HepG2 (cell line): ENCODE results near the gene PRKCG. TPM values are rescaled to one million over a fixed set of nuclear protein-coding genes. Genes with fewer than 3 reads are reported as not detected.

ENCODE experiments used
- CENPX ChIP-seq: sonication (generic); formaldehyde crosslinking; IDR thresholded peaks from 2 replicates; pipeline ENCODE4 v1.9.0; 2021; ENCODE audit warnings: mild to moderate bottlenecking, missing genetic modification reagents, moderate library complexity
- DDIT3 ChIP-seq: sonication (generic); formaldehyde crosslinking; IDR thresholded peaks from 2 replicates; pipeline ENCODE4 v1.4.0; 2020; ENCODE audit warnings: mild to moderate bottlenecking, missing genetic modification reagents
- DNMT3B ChIP-seq: conservative IDR thresholded peaks from 2 replicates; pipeline ENCODE4 v1.6.1; 2016; ENCODE audit warnings: missing biosample characterization, control low read depth
- FOXA1 ChIP-seq, 2 experiments: fragments of 450-650 bp in 1 of 2; sonication (generic) in 1 of 2; formaldehyde crosslinking in 1 of 2; IDR thresholded peaks; 2 replicates each; pipeline versions ENCODE4 v1.4.0 to v1.6.1; 2016 to 2020; ENCODE audit warnings: missing genetic modification reagents in 1 of 2
- IKZF4 ChIP-seq: sonication (generic); formaldehyde crosslinking; IDR thresholded peaks from 2 replicates; pipeline ENCODE4 v1.5.1; 2020; ENCODE audit warnings: borderline replicate concordance, mild to moderate bottlenecking, low read depth, missing genetic modification reagents; ENCODE audit errors: not compliant biosample characterization
- KDM1A ChIP-seq: IDR thresholded peaks from 2 replicates; pipeline ENCODE4 v1.6.1; 2016; ENCODE audit warnings: missing compliant biosample characterization
- KMT2B ChIP-seq: IDR thresholded peaks from 2 replicates; pipeline ENCODE4 v1.6.1; 2016; ENCODE audit warnings: missing genetic modification reagents, missing compliant biosample characterization
- MTF1 ChIP-seq: sonication (generic); formaldehyde crosslinking; IDR thresholded peaks from 2 replicates; pipeline ENCODE4 v1.5.0; 2020; ENCODE audit warnings: missing genetic modification reagents
- MYPOP ChIP-seq: sonication (generic); formaldehyde crosslinking; IDR thresholded peaks from 2 replicates; pipeline ENCODE4 v1.8.1; 2023; ENCODE audit warnings: mild to moderate bottlenecking, moderate library complexity, missing genetic modification reagents
- NFIC ChIP-seq: IDR thresholded peaks from 2 replicates; pipeline ENCODE4 v1.6.1; 2012; ENCODE audit warnings: mild to moderate bottlenecking, low read length, inconsistent platforms
- PHB2 ChIP-seq: fragments of 450-650 bp; IDR thresholded peaks from 2 replicates; pipeline ENCODE4 v1.6.1; 2018; ENCODE audit not compliant: partially characterized antibody
- POGK ChIP-seq: sonication (generic); formaldehyde crosslinking; conservative IDR thresholded peaks from 2 replicates; pipeline ENCODE4 v1.8.0; 2022; ENCODE audit warnings: mild to moderate bottlenecking, moderate library complexity, missing genetic modification reagents
- RELA ChIP-seq: sonication (generic); formaldehyde crosslinking; IDR thresholded peaks from 2 replicates; pipeline ENCODE4 v1.4.0; 2020; ENCODE audit warnings: missing genetic modification reagents
- SKIL ChIP-seq: sonication (generic); formaldehyde crosslinking; IDR thresholded peaks from 2 replicates; pipeline ENCODE4 v1.8.0; 2022; ENCODE audit warnings: missing genetic modification reagents, mild to moderate bottlenecking, moderate library complexity, borderline replicate concordance
- TCF7 ChIP-seq: sonication (generic); IDR thresholded peaks from 2 replicates; pipeline ENCODE4 v1.6.1; 2016; ENCODE audit warnings: antibody characterized with exemption, low read depth
- XBP1 ChIP-seq: sonication (generic); formaldehyde crosslinking; IDR thresholded peaks from 2 replicates; pipeline ENCODE4 v1.5.0; 2020; ENCODE audit warnings: missing genetic modification reagents
- ZEB1 ChIP-seq: IDR thresholded peaks from 2 replicates; pipeline ENCODE4 v1.6.1; 2012; ENCODE audit warnings: mild to moderate bottlenecking, low read depth, inconsistent platforms; ENCODE audit not compliant: insufficient replicate concordance
- ZNF350 ChIP-seq: sonication (generic); formaldehyde crosslinking; IDR thresholded peaks from 2 replicates; pipeline ENCODE4 v1.4.0; 2020; ENCODE audit warnings: mild to moderate bottlenecking, low read depth, missing genetic modification reagents, borderline replicate concordance
- ZNF414 ChIP-seq: sonication (generic); formaldehyde crosslinking; IDR thresholded peaks from 2 replicates; pipeline ENCODE4 v1.5.0; 2020; ENCODE audit warnings: missing genetic modification reagents
- ZNF503 ChIP-seq: sonication (generic); formaldehyde crosslinking; IDR thresholded peaks from 2 replicates; pipeline ENCODE4 v1.4.0; 2020; ENCODE audit warnings: missing genetic modification reagents
- ZNF709 ChIP-seq: sonication (generic); formaldehyde crosslinking; IDR thresholded peaks from 2 replicates; pipeline ENCODE4 v1.5.0; 2020; ENCODE audit warnings: mild to moderate bottlenecking, missing genetic modification reagents
- ZNF879 ChIP-seq: sonication (generic); formaldehyde crosslinking; IDR thresholded peaks from 2 replicates; pipeline ENCODE4 v1.8.1; 2023; ENCODE audit warnings: missing genetic modification reagents
- polyA plus RNA-seq, 8 experiments: library from polyadenylated mRNA; depleted of rRNA in 3 of 8; stranded (reverse) in 7 of 8; unstranded in 1 of 8; fragments of >200 nt; fragmentation: Illumina TruSeq in 4 of 8; extraction: Trizol in 4 of 8; gene quantifications; 2 replicates each; pipeline versions ENCODE4 v1.2.1 to v1.2.3, GENCODE V29; 2011 to 2016; ENCODE audit warnings: low read depth in 4 of 8, missing spikeins in 1 of 8, mixed read lengths in 1 of 8; ENCODE audit not compliant: insufficient read depth in 1 of 8
- total RNA-seq, 5 experiments: library from RNA; depleted of rRNA; stranded (reverse); fragments of >200 nt; fragmentation: Illumina TruSeq; extraction: Trizol; gene quantifications; 2 replicates each; pipeline ENCODE4 v1.2.3, GENCODE V29; 2016; ENCODE audit warnings: low read depth in 1 of 5

The PRKCG gene
- total and polyA plus RNA-seq, 2 of the 13 experiments (the other 11 are each of a cell fraction or from before 2014, with no cell fraction given) = 0.02 to 0.03 TPM

- TF ChIP-seq ZNF414 (CRISPR knock-in tag) (no peak), TCF7 (no peak), ZNF503 (CRISPR knock-in tag) (no peak), FOXA1 (IDR thresholded peaks at IDR 0.05) (no peak), FOXA1 (CRISPR knock-in tag; IDR thresholded peaks at IDR 0.05) (no peak), XBP1 (CRISPR knock-in tag) (no peak), SKIL (CRISPR knock-in tag) (no peak), ZEB1 (no peak), ZNF709 (CRISPR knock-in tag) (no peak), DDIT3 (no peak), RELA (CRISPR knock-in tag) (no peak), DNMT3B (CRISPR knock-in tag) (no peak), POGK (CRISPR knock-in tag) (no peak), MTF1 (CRISPR knock-in tag) (no peak), NFIC (no peak), KDM1A (no peak), ZNF879 (no peak), MYPOP (CRISPR knock-in tag) (0 out of 2 replicates have a peak, but pooled peaks have one; percentile 45), PHB2 (no peak), IKZF4 (CRISPR knock-in tag) (no peak), CENPX (CRISPR knock-in tag) (no peak), ZNF350 (CRISPR knock-in tag) (peak; percentile 47; the same call in 1 of the 2 replicates), KMT2B (CRISPR knock-in tag) (peak; percentile 47; the same call in 1 of the 2 replicates)
These were observed 2.6 kb upstream of the PRKCG start (continued) for GRCh38 chr19:53879140-53880081.
